ENCODE data around the gene DIP2A.

Gene DIP2A

GRCh38 chr21:46421756-46422555 is 36.7 kb upstream of the DIP2A start:
- no peak for TF ChIP-seq CTCF (conservative IDR thresholded peaks at IDR 0.05; ENCODE audit: low read depth, low read length)
- DNase-seq (ENCODE audit: low read depth) = no peak

GRCh38 chr21:46422636-46423241 is 36.0 kb upstream of the DIP2A start:
- no peak overlapping the region for H3K4me3 ChIP-seq (ENCODE audit: low read length)
- no peak for TF ChIP-seq CTCF (conservative IDR thresholded peaks at IDR 0.05; ENCODE audit: low read depth, low read length)
- DNase-seq (ENCODE audit: low read depth) = no peak

More at GRCh38 chr21:46421756-46422555, 36.7 kb upstream of the DIP2A start:
- no peak overlapping the region for H3K4me3 ChIP-seq (ENCODE audit: low read length)

GRCh38 chr21:46423546-46424038 is 35.1 kb upstream of the DIP2A start:
- no peak for DNase-seq (ENCODE audit: low read depth)
- TF ChIP-seq CTCF (conservative IDR thresholded peaks at IDR 0.05; ENCODE audit: low read depth, low read length) = no peak
- H3K4me3 ChIP-seq (ENCODE audit: low read length) = no peak overlapping the region

- no peak for DNase-seq (ENCODE audit: low read depth)
- no peak overlapping the region for H3K4me3 ChIP-seq (ENCODE audit: low read length)
Measured at GRCh38 chr21:46424039-46424591, 34.6 kb upstream of the DIP2A start.

GRCh38 chr21:46424621-46425020 is 34.1 kb upstream of the DIP2A start:
- no peak for TF ChIP-seq CTCF (conservative IDR thresholded peaks at IDR 0.05; ENCODE audit: low read depth, low read length)
- DNase-seq (ENCODE audit: low read depth) = no peak
- H3K4me3 ChIP-seq (ENCODE audit: low read length) = no peak overlapping the region

More at GRCh38 chr21:46424039-46424591, 34.6 kb upstream of the DIP2A start:
- no peak for TF ChIP-seq CTCF (conservative IDR thresholded peaks at IDR 0.05; ENCODE audit: low read depth, low read length)

GRCh38 chr21:46425041-46425440 is 33.6 kb upstream of the DIP2A start:
- H3K4me3 ChIP-seq (ENCODE audit: low read length) = no peak overlapping the region
- no peak for TF ChIP-seq CTCF (conservative IDR thresholded peaks at IDR 0.05; ENCODE audit: low read depth, low read length)
- DNase-seq (ENCODE audit: low read depth) = no peak

Measured in retinal pigment epithelial cell (primary cell).